PC-3 (cell line): ENCODE results near the gene DPPA2.

Experiments
- CTCF ChIP-seq: fragments of 300-600 bp; sonication (generic); conservative IDR thresholded peaks from 2 replicates; pipeline ENCODE4 v1.5.1; 2017; ENCODE audit warnings: antibody characterized with exemption, low read depth, mild to moderate bottlenecking, low read length
- EZH2 ChIP-seq: fragments of 300-600 bp; sonication (generic); IDR thresholded peaks from one replicate; pipeline ENCODE4 v1.6.1; 2017; ENCODE audit warnings: antibody characterized with exemption, mild to moderate bottlenecking, low read length; ENCODE audit not compliant: unreplicated experiment

- TF ChIP-seq CTCF (no peak), EZH2 (no peak)
Measured at GRCh38 chr3:109252641-109253040, 63.7 kb downstream of the DPPA2 start.
